K562 (cell line): Measurements from ENCODE around the gene MCM6. TPM values are rescaled to one million over a fixed set of nuclear protein-coding genes. Genes with fewer than 3 reads are reported as not detected.
"Not testable (repeated sequence)": the region's sequence is repeated elsewhere in the genome, so short reads cannot be mapped to it uniquely, and the experiment has no call there.

Experiments used
- ATAC-seq: fragments of 200-7000 bp; cut with Tn5 transposase; 3 replicates; pipeline ENCODE4 v1.9.1; 2020; ENCODE audit warnings: moderate library complexity
- BruUV-seq: library from RNA; stranded (reverse); fragments of 400-500 nt; replicated peaks from 2 replicates; lab custom pipeline; 2021; lab: Mats Ljungman, UMichigan
- CTCF ChIA-PET: fragments of 300-600 bp; formaldehyde crosslinking; extraction: SDS; loops from one replicate; lab custom pipeline; 2021; ENCODE audit warnings: low intra/inter-chr PET ratio; lab: Yijun Ruan, JAX
- POLR2A ChIA-PET: fragments of 300-600, 350-650 bp; sonication (Branson Sonifier 250); formaldehyde crosslinking; extraction: SDS; loops from one replicate; lab custom pipeline; 2021; ENCODE audit warnings: antibody characterized with exemption, inconsistent platforms; lab: Yijun Ruan, JAX
- DNase-seq, 4 experiments: peaks; one replicate each; pipeline versions ENCODE4 v3.0.0 to v3.0.0-alpha.2; 2011 to 2018; ENCODE audit warnings: low spot score in 3 of 4, mixed read lengths in 3 of 4; ENCODE audit errors: extremely low read depth in 1 of 4
- FAIRE-seq: peaks from 2 replicates; lab custom pipeline; 2011; peaks lifted over from hg19 to GRCh38; lab: Jason Lieb, UNC
- H2AFZ ChIP-seq: 2 replicates; pipeline ENCODE4 v1.6.0; 2011; ENCODE audit warnings: low read depth, low read length, control low read depth, inconsistent platforms
- H3K27ac ChIP-seq: fragments of 200-600 bp; 3 replicates; pipeline ENCODE4 v1.8.0; 2011; ENCODE audit warnings: low read depth, mild to moderate bottlenecking, control low read depth, inconsistent platforms, low read length, moderate library complexity, mixed read lengths; ENCODE audit errors: extremely low read depth
- H3K27me3 ChIP-seq, 2 experiments: fragments of 300-600 bp in 1 of 2; 2 replicates in 1 of 2; 3 replicates in 1 of 2; pipeline versions ENCODE4 v1.6.0 to v1.8.0; 2011; ENCODE audit warnings: inconsistent platforms in 2 of 2, low read length in 2 of 2, mild to moderate bottlenecking in 1 of 2, mixed read lengths in 1 of 2, moderate library complexity in 1 of 2; ENCODE audit not compliant: control insufficient read depth in 2 of 2, insufficient read depth in 2 of 2
- H3K36me3 ChIP-seq: fragments of 300-600 bp; 3 replicates; pipeline ENCODE4 v1.8.0; 2011; ENCODE audit warnings: mild to moderate bottlenecking, low read length, inconsistent platforms; ENCODE audit not compliant: control insufficient read depth, insufficient read depth
- H3K4me1 ChIP-seq, 2 experiments: fragments of 200-600 bp in 1 of 2; replicated peaks in 1 of 2; 2 replicates in 1 of 2; 3 replicates in 1 of 2; pipeline versions ENCODE4 v1.5.1 to v1.8.0; 2011; ENCODE audit warnings: inconsistent platforms in 2 of 2, low read length in 2 of 2, mild to moderate bottlenecking in 1 of 2, mixed read lengths in 1 of 2, moderate library complexity in 1 of 2; ENCODE audit not compliant: control insufficient read depth in 2 of 2, insufficient read depth in 2 of 2
- H3K4me2 ChIP-seq: 2 replicates; pipeline ENCODE4 v1.6.1; 2011; ENCODE audit warnings: low read length, control low read depth, inconsistent platforms, mixed read lengths; ENCODE audit not compliant: insufficient read depth
- H3K4me3 ChIP-seq: fragments of 200-600 bp; sonication (generic), shearing (Covaris generic); 2 replicates; pipeline ENCODE4 v1.5.1; 2016; ENCODE audit warnings: control low read depth, inconsistent platforms
- H3K79me2 ChIP-seq: fragments of 200-600 bp; 3 replicates; pipeline ENCODE4 v1.8.0; 2011; ENCODE audit warnings: low read length, inconsistent platforms; ENCODE audit not compliant: control insufficient read depth, insufficient read depth
- H3K9ac ChIP-seq, 2 experiments: 2 replicates each; pipeline versions ENCODE4 v1.6.0 to v1.6.1; 2011; ENCODE audit warnings: low read depth in 2 of 2, low read length in 2 of 2, control low read depth in 1 of 2, inconsistent platforms in 1 of 2, mild to moderate bottlenecking in 1 of 2, mixed read lengths in 1 of 2; ENCODE audit not compliant: insufficient read depth in 1 of 2
- H3K9me1 ChIP-seq: one replicate; pipeline ENCODE4 v1.6.0; 2011; ENCODE audit warnings: inconsistent platforms, mild to moderate bottlenecking, low read length, moderate library complexity; ENCODE audit not compliant: control insufficient read depth, insufficient read depth
- H3K9me3 ChIP-seq: replicated peaks from 2 replicates; pipeline ENCODE4 v1.5.1; 2011; ENCODE audit warnings: low read depth, low read length, inconsistent platforms; ENCODE audit not compliant: control insufficient read depth, insufficient read depth
- H4K20me1 ChIP-seq: replicated peaks from 2 replicates; pipeline ENCODE4 v1.6.1; 2011; ENCODE audit warnings: low read length, inconsistent platforms, mixed read lengths; ENCODE audit not compliant: control insufficient read depth, insufficient read depth
- BHLHE40 ChIP-seq: IDR thresholded peaks from 2 replicates; pipeline ENCODE4 v1.6.1; 2011; ENCODE audit warnings: low read length, improper control_type of control experiment
- BRD4 ChIP-seq: fragments of 200-600 bp; sonication (generic); IDR thresholded peaks from 2 replicates; pipeline ENCODE4 v1.6.1; 2017; ENCODE audit warnings: inconsistent platforms
- BRD9 ChIP-seq: fragments of 450-650 bp; IDR thresholded peaks from 2 replicates; pipeline ENCODE4 v1.6.1; 2018; ENCODE audit warnings: low read depth; ENCODE audit not compliant: partially characterized antibody
- CCNT2 ChIP-seq: IDR thresholded peaks from 2 replicates; pipeline ENCODE4 v1.6.1; 2011; ENCODE audit warnings: borderline replicate concordance, low read depth, mild to moderate bottlenecking, moderate library complexity, mixed read lengths, low read length; ENCODE audit not compliant: insufficient read length; ENCODE audit errors: extremely low read depth
- KAT2B ChIP-seq: IDR thresholded peaks from one replicate; pipeline ENCODE4 v1.6.1; 2012; ENCODE audit warnings: low read depth, mild to moderate bottlenecking, control low read depth, inconsistent platforms, low read length, moderate library complexity
- MAFG ChIP-seq: fragments of 450-650 bp; conservative IDR thresholded peaks from 2 replicates; pipeline ENCODE4 v1.6.1; 2016; ENCODE audit warnings: missing genetic modification characterization, missing compliant biosample characterization
- NFE2 ChIP-seq: IDR thresholded peaks from 2 replicates; pipeline ENCODE4 v1.6.1; 2014; ENCODE audit warnings: antibody characterized with exemption, low read depth
- NFYB ChIP-seq: IDR thresholded peaks from 2 replicates; pipeline ENCODE4 v1.6.1; 2011; ENCODE audit warnings: mild to moderate bottlenecking, moderate library complexity; ENCODE audit not compliant: insufficient read length; ENCODE audit errors: extremely low read depth
- SLC30A9 ChIP-seq: fragments of 250-450 bp; sonication (Bioruptor Pico); IDR thresholded peaks from 2 replicates; pipeline ENCODE4 v1.8.0; 2022; ENCODE audit warnings: mild to moderate bottlenecking, moderate library complexity
- ZBED1 ChIP-seq: IDR thresholded peaks from 2 replicates; pipeline ENCODE4 v1.6.1; 2014
- ZNF780A ChIP-seq: fragments of 250-450 bp; sonication (Bioruptor Pico); IDR thresholded peaks from 2 replicates; pipeline ENCODE4 v1.5.0; 2021; ENCODE audit warnings: mild to moderate bottlenecking
- WGBS: fragments of 100-300 bp; shearing (Covaris generic); methylation state at CpG from one replicate; pipeline ENCODE4 v1.1.6; 2016; ENCODE audit warnings: low coverage, mixed read lengths; ENCODE audit not compliant: insufficient coverage; ENCODE audit errors: missing lambda C conversion rate; 5-methylcytosine and 5-hydroxymethylcytosine counted together
- in situ Hi-C: fragments of 300-500 bp; cut with MboI; formaldehyde crosslinking; loops from 4 replicates; pipeline ENCODE4 v1.15.0; 2018; ENCODE audit warnings: inconsistent platforms, mixed read lengths
- intact Hi-C: fragments of 100-400 bp; cut with micrococcal nuclease; formaldehyde crosslinking; loops from 2 replicates; pipeline ENCODE4 v1.14.2; 2022
- polyA plus RNA-seq, 8 experiments: library from polyadenylated mRNA; depleted of rRNA in 4 of 8; stranded (reverse) in 5 of 8; unstranded in 3 of 8; fragments of >200 nt; fragmentation: Nextera tagmentation in 2 of 8; fragmentation: Illumina TruSeq in 1 of 8; extraction: Ambion mirVana in 2 of 8; extraction: Trizol in 1 of 8; gene quantifications; 2 replicates each; pipeline versions ENCODE4 v1.2.1 to v1.2.3, GENCODE V29; 2011 to 2014; ENCODE audit warnings: inconsistent platforms in 1 of 8, missing spikeins in 1 of 8
- total RNA-seq, 7 experiments: library from RNA; depleted of rRNA in 6 of 7; stranded (reverse); fragments of >200 nt in 6 of 7; fragmentation: Illumina TruSeq in 2 of 7; extraction: Trizol in 2 of 7; gene quantifications; 2 replicates each; pipeline versions ENCODE4 v1.2.1 to v1.2.3, GENCODE V29; 2011 to 2021; ENCODE audit warnings: low replicate concordance in 1 of 7

Gene MCM6
- total and polyA plus RNA-seq, 9 of the 15 experiments (the other 6 are each of a cell fraction or from before 2014, with no cell fraction given) = 42.6 to 133 (median 82.4) TPM

- H3K9ac ChIP-seq, CTCF ChIA-PET, FAIRE-seq, H3K9me1 ChIP-seq, H3K9me3 ChIP-seq, H3K79me2 ChIP-seq, H2AFZ ChIP-seq, H4K20me1 ChIP-seq, in situ Hi-C loops, H3K4me1 ChIP-seq, DNase-seq, BruUV-seq, H3K36me3 ChIP-seq, ATAC-seq, H3K4me3 ChIP-seq, H3K27ac ChIP-seq, H3K27me3 ChIP-seq, H3K4me2 ChIP-seq, intact Hi-C loops: not testable (repeated sequence)
- peak; percentile 75 for TF ChIP-seq NFYB
- WGBS = 28% methylated on average over 5 of the region's 5 CpGs
- POLR2A ChIA-PET = interaction anchor here (1.0 kb wide), 1 partner anchor 12 kb away, joined by 5 read pairs; the partner anchor contains the start of gene MCM6
Observed at GRCh38 chr2:135888587-135888986, 12.3 kb upstream of the MCM6 start.

GRCh38 chr2:135885709-135886108 is 9.5 kb upstream of the MCM6 start:
- Histone ChIP-seq H3K4me1 (no peaks in the 10 kb centered on the region; a peak in 1 of 5 replicates), H3K9me1 (no peaks in the 10 kb centered on the region), H3K36me3 (no peaks in the 10 kb centered on the region), H4K20me1 (no peaks in the 10 kb centered on the region), H3K79me2 (no peaks in the 10 kb centered on the region), H3K9me3 (no peaks in the 10 kb centered on the region; the same call in 1 of the 2 replicates), H3K27me3 (0 out of 5 replicates have a peak, but pooled peaks cover 3 to 5% of the 10 kb centered on the region in 2 experiments), H3K4me2 (no peak overlapping the region), H3K27ac (no peak overlapping the region), H3K9ac (no peak overlapping the region), H2AFZ (no peak overlapping the region), H3K4me3 (no peak overlapping the region)
- ChIA-PET POLR2A (interaction anchor here (1.1 to 3.3 kb wide), 2 partner anchors 8 to 10 kb away, joined by 3 to 18 read pairs; partner anchors contain the start of gene MCM6), CTCF (no interaction called here)
- intact Hi-C loops = no loop called here
- TF ChIP-seq ZBED1 (no peak), KAT2B (no peak), BHLHE40 (no peak), ZNF780A (CRISPR knock-in tag) (no peak), MAFG (no peak), NFE2 (no peak), SLC30A9 (CRISPR knock-in tag) (no peak), BRD9 (no peak), BRD4 (no peak), CCNT2 (no peak)
- no peak for FAIRE-seq
- no peak for DNase-seq
- in situ Hi-C loops = no loop called here
- ATAC-seq = no peak; the same call in 2 of the 3 replicates
- no TSS peak for BruUV-seq
- WGBS = 12% methylated on average over 4 of the region's 4 CpGs
